Spinal cord (tissue), 4 donors: ENCODE measurements around the gene GJB1. TPM values are rescaled to one million over a fixed set of nuclear protein-coding genes. Genes with fewer than 3 reads are reported as not detected.

ENCODE experiments used
- polyA plus RNA-seq, 2 donors: library from polyadenylated mRNA; unstranded; fragments of 120-200 nt; gene quantifications; one replicate each; pipeline ENCODE4 v1.2.1, GENCODE V29; 2013; ENCODE audit not compliant: insufficient read length in 2 of 2
- total RNA-seq, 2 donors: library from RNA; depleted of rRNA in 1 of 2; stranded (reverse); fragments of 120-200 nt in 1 of 2; fragments of >200 nt in 1 of 2; gene quantifications; one replicate each; pipeline versions ENCODE4 v1.2.3 to v1.2.4, GENCODE V29; 2013 to 2014

The GJB1 gene
- total and polyA plus RNA-seq, 4 donors: 2.4 to 5.3 (median 2.7) TPM

Other genes with a start within 250 kb of the GJB1 start
- gene SNX12, start 154.9 kb upstream of the GJB1 start, total RNA-seq: 10 to 100 TPM; 58.7 to 59.8 TPM
- gene SNX12, start 154.9 kb upstream of the GJB1 start, polyA plus RNA-seq: 10 to 100 TPM; 71.9 to 74.6 TPM
- 10 to 100 TPM; 10.3 to 10.5 TPM for gene FOXO4, start 127.4 kb upstream of the GJB1 start, total RNA-seq
- 10 to 100 TPM; 15.1 to 19.0 TPM for gene FOXO4, start 127.4 kb upstream of the GJB1 start, polyA plus RNA-seq
- gene CXorf65, start 116.5 kb upstream of the GJB1 start, total RNA-seq: not detected
- gene CXorf65, start 116.5 kb upstream of the GJB1 start, polyA plus RNA-seq: not detected
- 1 to 10 TPM in 1 of 2 donors, under 1 TPM in 1; 0.22 to 4.5 TPM for gene IL2RG, start 111.6 kb upstream of the GJB1 start, total RNA-seq
- gene IL2RG, start 111.6 kb upstream of the GJB1 start, polyA plus RNA-seq: under 1 TPM; 0.93 to 0.95 TPM
- 10 to 100 TPM; 23.4 to 26.0 TPM for gene MED12, start 104.6 kb upstream of the GJB1 start, total RNA-seq
- gene MED12, start 104.6 kb upstream of the GJB1 start, polyA plus RNA-seq: 10 to 100 TPM; 33.8 to 39.7 TPM
- gene NLGN3, start 78.4 kb upstream of the GJB1 start, total RNA-seq: 10 to 100 TPM; 31.2 to 34.4 TPM
- 100 to 1,000 TPM; 127 to 148 TPM for gene NLGN3, start 78.4 kb upstream of the GJB1 start, polyA plus RNA-seq
- 10 to 100 TPM; 26.4 to 29.8 TPM for gene ZMYM3, start 30.9 kb downstream of the GJB1 start, total RNA-seq
- 10 to 100 TPM; 49.4 to 54.2 TPM for gene ZMYM3, start 30.9 kb downstream of the GJB1 start, polyA plus RNA-seq
- 100 to 1,000 TPM; 236 to 435 TPM for gene NONO, start 60.4 kb downstream of the GJB1 start, total RNA-seq
- 100 to 1,000 TPM; 354 to 399 TPM for gene NONO, start 60.4 kb downstream of the GJB1 start, polyA plus RNA-seq
- 1 to 10 TPM in 1 of 2 donors, under 1 TPM in 1; 0.99 to 1.5 TPM for gene ITGB1BP2, start 78.5 kb downstream of the GJB1 start, total RNA-seq
- 1 to 10 TPM; 1.2 to 2.1 TPM for gene ITGB1BP2, start 78.5 kb downstream of the GJB1 start, polyA plus RNA-seq
- 10 to 100 TPM; 42.6 to 53.6 TPM for gene TAF1, start 143.1 kb downstream of the GJB1 start, total RNA-seq
- gene TAF1, start 143.1 kb downstream of the GJB1 start, polyA plus RNA-seq: 10 to 100 TPM; 26.3 to 29.1 TPM